ENCODE data around the gene AGRP. TPM values are rescaled to one million over a fixed set of nuclear protein-coding genes. Genes with fewer than 3 reads are reported as not detected.

The AGRP gene
- total RNA-seq, 1 donor from 2014 or later = 8.5 TPM

DNA sequence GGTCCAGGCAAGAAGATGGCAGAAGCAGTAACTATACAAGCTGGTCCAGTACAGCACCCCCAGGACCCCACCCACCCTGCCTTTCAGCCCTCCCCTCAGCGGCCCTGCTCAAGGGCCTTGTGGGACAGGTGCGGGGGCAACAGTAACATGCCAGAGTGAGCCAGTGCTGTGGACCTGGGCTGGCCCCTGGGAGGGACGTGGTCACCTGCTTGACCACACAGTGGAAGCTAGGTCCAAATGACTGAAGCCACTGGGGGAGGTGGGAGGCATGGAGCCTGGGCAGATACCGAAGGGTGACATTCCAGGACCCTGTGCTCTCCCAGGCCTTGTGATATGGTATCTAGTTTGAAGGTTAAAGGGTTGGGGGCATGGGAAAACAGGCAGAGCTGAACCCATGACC, 19.7 kb downstream of the AGRP start:
- Histone ChIP-seq H3K27me3 (ENCODE audit: low read depth) (no peaks in the 10 kb centered on the region), H3K4me3 (no peak overlapping the region), H3K36me3 (peaks cover 17% of the 10 kb centered on the region), H3K27ac (no peak overlapping the region), H3K9me3 (no peaks in the 10 kb centered on the region), H3K4me1 (peaks cover 72% of the 10 kb centered on the region)
- TF ChIP-seq, protein P1, sequence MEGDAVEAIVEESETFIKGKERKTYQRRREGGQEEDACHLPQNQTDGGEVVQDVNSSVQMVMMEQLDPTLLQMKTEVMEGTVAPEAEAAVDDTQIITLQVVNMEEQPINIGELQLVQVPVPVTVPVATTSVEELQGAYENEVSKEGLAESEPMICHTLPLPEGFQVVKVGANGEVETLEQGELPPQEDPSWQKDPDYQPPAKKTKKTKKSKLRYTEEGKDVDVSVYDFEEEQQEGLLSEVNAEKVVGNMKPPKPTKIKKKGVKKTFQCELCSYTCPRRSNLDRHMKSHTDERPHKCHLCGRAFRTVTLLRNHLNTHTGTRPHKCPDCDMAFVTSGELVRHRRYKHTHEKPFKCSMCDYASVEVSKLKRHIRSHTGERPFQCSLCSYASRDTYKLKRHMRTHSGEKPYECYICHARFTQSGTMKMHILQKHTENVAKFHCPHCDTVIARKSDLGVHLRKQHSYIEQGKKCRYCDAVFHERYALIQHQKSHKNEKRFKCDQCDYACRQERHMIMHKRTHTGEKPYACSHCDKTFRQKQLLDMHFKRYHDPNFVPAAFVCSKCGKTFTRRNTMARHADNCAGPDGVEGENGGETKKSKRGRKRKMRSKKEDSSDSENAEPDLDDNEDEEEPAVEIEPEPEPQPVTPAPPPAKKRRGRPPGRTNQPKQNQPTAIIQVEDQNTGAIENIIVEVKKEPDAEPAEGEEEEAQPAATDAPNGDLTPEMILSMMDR (IDR thresholded peaks at IDR 0.05) = no peak
- ATAC-seq (no peak), DNase-seq (no peak)
- intact Hi-C loops (cut with DNase I) = no loop called here

DNA sequence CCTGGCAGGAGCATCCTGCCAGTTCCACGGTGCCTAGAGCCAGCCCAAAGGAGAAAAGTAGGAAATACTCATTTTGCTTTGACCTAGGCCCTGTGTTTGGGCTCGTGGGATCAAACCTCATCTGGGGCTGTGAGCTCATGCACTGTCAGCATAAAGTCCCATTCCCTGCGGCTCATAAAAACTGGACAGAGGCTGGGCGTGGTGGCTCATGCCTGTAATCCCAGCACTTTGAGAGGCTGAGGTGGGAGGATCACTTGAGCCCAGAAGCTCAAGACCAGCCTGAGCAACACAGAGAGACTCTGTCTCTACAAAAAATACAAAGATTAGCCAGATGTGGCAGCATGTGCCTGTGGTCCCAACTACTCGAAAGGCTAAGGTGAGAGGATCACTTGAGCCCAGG, 20.3 kb downstream of the AGRP start:
- ATAC-seq = no peak
- TF ChIP-seq, protein P1 (IDR thresholded peaks at IDR 0.05) = no peak
- Histone ChIP-seq H3K4me1 (peaks cover 72% of the 10 kb centered on the region), H3K4me3 (no peak overlapping the region), H3K36me3 (peaks cover 17% of the 10 kb centered on the region), H3K27ac (no peak overlapping the region), H3K27me3 (ENCODE audit: low read depth) (no peaks in the 10 kb centered on the region), H3K9me3 (no peaks in the 10 kb centered on the region)
- no peak for DNase-seq
- intact Hi-C loops (cut with DNase I) = no loop called here

DNA sequence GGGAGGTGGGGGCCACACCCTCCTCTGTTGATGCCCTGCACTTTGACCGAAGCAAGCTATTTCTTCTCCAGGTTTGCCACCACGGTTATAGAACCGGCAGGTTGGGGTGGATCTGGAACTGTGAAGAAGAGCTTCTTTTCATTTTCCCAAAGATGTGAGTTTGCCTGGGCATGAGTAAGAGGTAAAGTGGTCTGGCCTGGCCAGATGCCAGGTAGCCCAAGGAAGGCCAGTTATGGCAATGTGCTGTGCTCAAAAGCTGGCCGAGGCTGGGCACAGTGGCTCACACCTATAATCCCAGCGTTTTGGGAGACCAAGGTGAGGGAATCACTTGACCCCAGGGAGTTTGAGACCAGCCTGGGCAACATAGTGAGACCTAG, 21.1 kb downstream of the AGRP start:
- no peak overlapping the region for H3K4me3 ChIP-seq
- peaks cover 17% of the 10 kb centered on the region for H3K36me3 ChIP-seq
- H3K4me1 ChIP-seq = peaks cover 77% of the 10 kb centered on the region
- TF ChIP-seq, protein P1 (IDR thresholded peaks at IDR 0.05) = no peak
- no peaks in the 10 kb centered on the region for H3K27me3 ChIP-seq (ENCODE audit: low read depth)
- intact Hi-C loops (cut with DNase I) = no loop called here
- H3K27ac ChIP-seq = peak overlapping the region; percentile 11
- H3K9me3 ChIP-seq = no peaks in the 10 kb centered on the region
- no peak for ATAC-seq
- DNase-seq = no peak

DNA sequence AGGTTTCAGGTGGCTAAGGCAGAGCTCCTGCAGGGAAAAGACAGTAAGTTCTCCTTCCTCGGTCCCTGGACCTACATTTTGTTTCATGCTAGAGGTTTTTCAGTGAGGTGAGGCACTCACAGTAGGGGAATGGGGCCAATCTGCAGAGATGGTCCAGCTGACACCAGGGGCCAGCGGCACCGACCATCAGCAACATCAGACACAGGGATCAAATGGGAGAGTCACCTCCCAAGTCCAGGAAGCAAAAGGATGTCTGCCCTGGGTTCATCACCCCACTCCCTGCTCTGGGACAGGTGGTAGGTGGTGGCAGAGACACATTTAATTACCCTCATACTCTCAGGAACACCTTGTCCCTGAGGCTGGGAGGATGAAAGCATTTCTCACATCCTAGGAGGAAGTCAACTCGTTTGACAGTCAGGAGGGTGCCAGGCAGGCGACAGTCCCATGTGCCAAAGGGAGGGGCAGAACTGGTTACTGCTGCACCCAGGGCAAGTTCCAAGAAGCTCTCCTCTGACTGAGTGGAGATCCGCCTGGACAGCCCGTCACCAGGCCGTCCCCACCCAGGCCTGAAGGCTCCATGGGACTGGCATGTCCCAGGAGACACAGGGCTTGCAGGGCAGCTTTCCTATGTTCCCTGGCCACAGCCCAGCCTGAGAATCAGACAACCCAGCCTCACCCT, 21.6 kb downstream of the AGRP start:
- TF ChIP-seq, protein P1 (IDR thresholded peaks at IDR 0.05) = no peak
- DNase-seq (peak; percentile 62), ATAC-seq (peak; percentile 15 to 55)
- intact Hi-C loops (cut with DNase I) = no loop called here
- H3K4me3 ChIP-seq = no peak overlapping the region
- H3K9me3 ChIP-seq = no peaks in the 10 kb centered on the region
- peaks cover 82% of the 10 kb centered on the region for H3K4me1 ChIP-seq
- no peaks in the 10 kb centered on the region for H3K27me3 ChIP-seq (ENCODE audit: low read depth)
- peak overlapping the region; percentile 11 for H3K27ac ChIP-seq
- H3K36me3 ChIP-seq = peaks cover 17% of the 10 kb centered on the region

DNA sequence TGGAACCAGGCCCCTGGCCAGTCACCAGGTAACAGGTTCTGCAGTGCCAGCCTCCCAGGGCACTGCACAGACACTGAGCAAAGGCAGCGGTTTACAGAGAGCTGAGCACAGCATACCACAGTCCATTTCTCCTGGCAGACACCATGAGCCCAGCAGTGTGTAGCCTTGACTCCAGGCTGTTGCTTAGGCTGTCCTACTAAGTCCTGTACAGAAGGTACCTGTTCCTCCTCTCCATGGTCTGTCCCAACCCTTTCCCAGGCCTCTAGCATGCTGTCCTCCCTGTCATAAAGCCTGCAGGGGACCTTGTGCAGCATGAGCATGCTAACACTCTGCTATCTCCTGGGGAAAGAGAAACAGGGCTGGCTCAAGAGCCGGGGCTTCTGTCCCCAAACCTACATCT, 22.4 kb downstream of the AGRP start:
- Histone ChIP-seq H3K27me3 (ENCODE audit: low read depth) (no peaks in the 10 kb centered on the region), H3K9me3 (no peaks in the 10 kb centered on the region), H3K36me3 (peaks cover 17% of the 10 kb centered on the region), H3K4me3 (no peak overlapping the region), H3K4me1 (peaks cover 89% of the 10 kb centered on the region), H3K27ac (peak overlapping the region; percentile 13)
- intact Hi-C loops (cut with DNase I) = no loop called here
- DNase-seq (no peak), ATAC-seq (no peak)
- TF ChIP-seq, protein P1 (IDR thresholded peaks at IDR 0.05) = no peak
